Activated CD4-positive, CD25-positive, alpha-beta regulatory T cell treated with anti-CD3 and anti-CD28 coated beads, Interleukin-2, amount 50 U/mL, for 24 hours (primary cell): ENCODE results near the gene JADE3.

Experiments
- ATAC-seq, 2 donors: fragments of 150-1000 bp; cut with Tn5 transposase; one replicate each; pipeline ENCODE4 v1.10.0; 2021; ENCODE audit warnings: mild to moderate bottlenecking in 1 of 2, moderate library complexity in 1 of 2

JADE3 gene

GRCh38 chrX:47047989-47048388 lies 135.8 kb downstream of the JADE3 start:
- no peak for ATAC-seq

GRCh38 chrX:47059142-47059874 lies 147.1 kb downstream of the JADE3 start:
- no peak for ATAC-seq

DNA sequence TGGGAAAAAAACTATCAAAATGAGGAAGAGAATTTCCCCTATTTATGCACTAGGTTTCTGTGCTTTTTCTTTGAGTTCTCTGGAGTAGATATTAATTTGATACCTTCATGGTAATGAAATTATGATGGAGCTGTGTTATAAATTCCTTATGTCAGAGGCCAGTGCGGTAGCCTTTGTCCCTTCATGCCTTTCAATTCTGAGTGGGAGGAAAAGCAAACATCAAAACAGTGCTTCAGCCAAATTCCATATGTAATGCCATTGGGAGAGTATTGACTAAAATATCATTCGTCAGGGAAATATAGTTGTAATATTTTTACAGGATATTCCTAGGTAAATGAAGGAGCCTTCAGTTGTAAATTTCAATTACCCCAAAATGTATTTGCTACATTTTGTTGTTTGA lies 148.5 kb downstream of the JADE3 start:
- no peak for ATAC-seq

GRCh38 chrX:47061238-47061919 lies 149.2 kb downstream of the JADE3 start:
- ATAC-seq, result no peak

GRCh38 chrX:47063179-47063578 lies 151.0 kb downstream of the JADE3 start:
- no peak for ATAC-seq

DNA sequence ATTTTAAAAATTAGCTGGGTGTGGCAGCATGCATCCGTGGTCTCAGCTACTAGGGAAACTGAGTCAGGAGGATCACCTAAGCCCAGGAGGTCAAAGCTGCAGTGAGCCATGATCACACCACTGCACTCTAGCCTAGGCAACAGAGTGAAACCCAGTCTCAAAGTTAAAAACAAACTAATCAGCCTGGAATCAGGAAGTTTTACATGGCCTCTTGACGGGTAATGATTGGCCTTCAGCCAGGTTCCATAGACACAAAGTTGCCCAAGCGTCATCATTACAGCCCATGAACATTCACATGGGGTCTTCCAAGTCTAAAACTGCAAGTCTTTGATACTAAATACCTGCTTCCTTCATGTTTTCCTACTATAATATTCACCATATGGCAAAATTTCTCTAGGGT lies 156.0 kb downstream of the JADE3 start:
- ATAC-seq, result no peak

DNA sequence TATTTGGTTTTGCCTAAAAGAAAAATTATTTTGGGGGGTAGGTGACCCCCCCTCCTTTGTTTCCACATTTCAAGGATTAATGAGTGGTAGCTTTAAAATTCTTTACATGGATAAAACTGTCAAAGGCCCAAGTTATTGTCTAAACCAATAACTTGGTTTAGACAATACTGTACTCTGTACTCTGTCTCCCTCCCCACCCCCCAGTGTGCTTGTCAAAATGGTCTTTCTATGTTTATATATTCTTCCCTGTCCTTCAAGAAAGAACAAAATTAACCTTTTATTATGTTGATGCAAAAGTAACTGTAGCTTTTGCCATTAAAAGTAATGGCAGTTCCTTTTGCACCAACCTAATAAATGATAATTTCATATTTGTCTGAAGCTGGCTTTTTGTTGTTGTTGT lies 156.5 kb downstream of the JADE3 start:
- ATAC-seq, result no peak

- no peak for ATAC-seq
Observed at GRCh38 chrX:47078129-47079043, 166.2 kb downstream of the JADE3 start, which contains the start of gene RGN. Gene RGN (plus strand): TSS chrX:47078443. CDS start chrX:47081145, 2,702 bp downstream.

GRCh38 chrX:47080215-47080914 lies 168.1 kb downstream of the JADE3 start:
- no peak for ATAC-seq

- ATAC-seq, result no peak
Observed at GRCh38 chrX:47080915-47081236, 168.7 kb downstream of the JADE3 start.

DNA sequence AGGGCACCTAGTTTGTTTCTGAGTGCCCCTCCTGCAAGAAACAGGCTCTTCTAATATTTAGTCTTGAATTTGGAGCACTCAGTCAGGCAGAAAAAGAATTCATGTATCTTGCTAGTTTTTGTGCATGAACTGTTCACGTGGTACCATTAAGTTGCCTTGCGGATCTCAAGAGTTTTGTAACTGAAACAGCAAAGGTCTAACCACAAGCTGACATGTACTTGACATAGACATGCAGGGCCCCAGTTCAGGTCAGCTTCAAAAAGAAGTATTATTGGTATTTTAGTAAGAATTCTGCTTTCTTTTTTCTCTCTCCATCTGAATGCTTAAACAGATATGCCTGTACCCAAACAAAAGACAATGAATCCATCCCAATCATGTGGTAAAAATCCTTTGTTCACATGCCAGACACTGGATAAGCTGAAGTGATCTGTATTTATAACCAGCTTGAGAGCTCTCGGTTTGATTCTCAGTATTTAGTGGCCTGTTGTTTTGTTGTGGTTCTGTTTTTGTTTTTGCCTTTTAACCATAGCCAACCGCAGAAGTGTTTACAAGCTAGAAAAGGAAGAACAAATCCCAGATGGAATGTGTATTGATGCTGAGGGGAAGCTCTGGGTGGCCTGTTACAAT lies 179.0 kb downstream of the JADE3 start:
- ATAC-seq, result no peak

- ATAC-seq, result no peak
Observed at GRCh38 chrX:47093248-47093647, 181.0 kb downstream of the JADE3 start.

GRCh38 chrX:47093860-47094259 lies 181.6 kb downstream of the JADE3 start:
- ATAC-seq, result no peak

DNA sequence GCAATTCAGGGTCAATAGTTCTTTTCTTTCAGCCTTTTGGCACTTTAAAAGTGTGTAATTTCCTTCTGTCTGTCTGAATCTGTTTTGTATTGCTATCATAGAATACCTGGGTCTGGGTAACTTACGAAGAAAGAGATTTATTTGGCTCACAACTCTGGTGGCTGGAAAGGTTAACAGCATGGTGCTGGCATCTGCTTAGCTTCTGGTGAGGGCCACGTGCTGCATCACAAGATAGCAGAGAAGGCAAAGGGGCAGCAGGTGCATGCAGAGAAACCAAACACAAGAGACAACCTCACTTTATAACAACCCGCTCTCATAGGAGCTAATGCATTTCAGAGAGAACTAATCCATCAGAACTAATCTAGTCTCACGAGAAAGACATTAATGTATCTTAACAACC lies 184.8 kb downstream of the JADE3 start:
- ATAC-seq, result no peak

DNA sequence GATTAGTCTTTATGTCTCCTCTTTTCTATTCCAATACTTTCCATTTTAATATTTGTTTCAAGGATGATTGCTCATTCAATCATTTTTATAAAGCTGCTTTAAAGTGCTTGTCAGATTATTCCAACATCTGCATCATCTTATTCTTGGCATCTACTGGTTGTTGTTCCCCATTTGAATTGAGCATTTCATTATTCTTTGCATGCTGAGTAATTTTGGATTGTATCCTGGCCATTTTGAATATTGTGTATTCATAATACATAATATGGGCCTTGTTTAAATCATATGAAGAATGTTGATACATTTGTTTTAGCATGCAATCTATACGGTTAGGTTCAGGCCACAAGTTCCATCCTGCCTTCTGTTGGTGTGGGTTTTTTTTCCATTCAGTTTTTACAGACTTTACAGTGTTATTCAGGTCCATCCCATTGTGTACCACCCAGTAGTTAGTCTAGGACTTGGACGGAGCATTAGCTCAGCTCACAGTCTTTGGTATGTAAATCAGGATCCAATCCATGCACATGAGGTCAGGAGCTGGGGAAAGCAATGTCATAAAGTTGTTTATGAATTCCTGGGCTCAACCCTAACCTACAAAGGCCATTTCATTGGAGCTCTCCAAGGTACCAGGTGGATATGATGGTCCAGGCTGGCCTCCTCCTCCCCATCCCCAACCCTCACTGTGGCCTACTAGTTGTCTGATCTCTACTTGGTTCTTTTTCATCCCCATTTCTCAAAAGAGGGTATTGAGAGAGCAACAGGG lies 186.3 kb downstream of the JADE3 start:
- no peak for ATAC-seq

DNA sequence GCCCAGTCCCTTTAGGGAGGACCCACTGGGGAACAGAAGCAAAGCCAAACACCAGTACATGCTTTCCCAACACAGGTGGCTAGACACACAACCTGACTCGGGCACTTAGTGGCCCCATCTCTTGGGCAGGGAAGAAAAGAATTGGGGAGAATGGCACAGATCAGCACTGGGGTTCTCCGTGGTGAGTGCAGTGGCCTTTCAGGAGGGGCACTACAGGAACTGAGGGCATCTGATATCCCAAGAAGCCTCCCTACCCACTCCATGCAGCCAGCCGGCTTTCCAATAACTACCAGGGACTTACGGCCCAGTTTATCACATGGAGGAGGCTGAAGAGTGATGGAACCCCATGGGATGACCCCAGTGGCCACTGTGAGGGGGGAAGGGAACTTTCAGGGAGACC lies 189.0 kb downstream of the JADE3 start:
- no peak for ATAC-seq
